H1 (cell line): Measurements from ENCODE around the gene FAM171A1. TPM values are rescaled to one million over a fixed set of nuclear protein-coding genes. Genes with fewer than 3 reads are reported as not detected.
"Not testable (repeated sequence)": the region's sequence is repeated elsewhere in the genome, so short reads cannot be mapped to it uniquely, and the experiment has no call there.

ENCODE experiments used
- CTCF ChIA-PET: fragments of 300-600 bp; sonication (Branson Sonifier 250); formaldehyde crosslinking; loops from one replicate; lab custom pipeline; 2021; ENCODE audit not compliant: partially characterized antibody; lab: Charles Lee
- POLR2A ChIA-PET: fragments of 300-600 bp; sonication (Branson Sonifier 250); formaldehyde crosslinking; loops from one replicate; lab custom pipeline; 2021; ENCODE audit warnings: inconsistent platforms; ENCODE audit not compliant: partially characterized antibody; lab: Charles Lee
- DNase-seq, 2 experiments: peaks; one replicate each; pipeline versions ENCODE4 v3.0.0 to v3.0.0-alpha.2; 2010 to 2022; ENCODE audit warnings: low spot score in 2 of 2, low read depth in 1 of 2, mixed read lengths in 1 of 2
- FAIRE-seq: peaks from 2 replicates; lab custom pipeline; 2011; peaks lifted over from hg19 to GRCh38; lab: Jason Lieb, UNC
- H2AFZ ChIP-seq: 2 replicates; pipeline ENCODE4 v1.8.1; 2012; ENCODE audit warnings: low read length, inconsistent platforms
- H2AK5ac ChIP-seq: 2 replicates; pipeline ENCODE4 v1.6.1; 2013; ENCODE audit warnings: low read depth, low read length
- H2BK120ac ChIP-seq: replicated peaks from 2 replicates; pipeline ENCODE3; 2013; ENCODE audit warnings: low read depth, low read length, inconsistent platforms
- H2BK12ac ChIP-seq: 2 replicates; pipeline ENCODE4 v1.6.1; 2013; ENCODE audit warnings: low read depth, low read length
- H2BK15ac ChIP-seq: 2 replicates; pipeline ENCODE4 v1.6.1; 2013; ENCODE audit warnings: low read length
- H2BK20ac ChIP-seq: 2 replicates; pipeline ENCODE4 v1.6.1; 2013; ENCODE audit warnings: low read length
- H2BK5ac ChIP-seq: 2 replicates; pipeline ENCODE4 v1.6.1; 2013; ENCODE audit warnings: low read depth, low read length
- H3K14ac ChIP-seq: 2 replicates; pipeline ENCODE4 v1.6.1; 2013; ENCODE audit warnings: inconsistent platforms; ENCODE audit not compliant: insufficient read length
- H3K18ac ChIP-seq: 2 replicates; pipeline ENCODE4 v1.6.1; 2013; ENCODE audit warnings: low read length; ENCODE audit errors: extremely low read depth
- H3K23ac ChIP-seq: 2 replicates; pipeline ENCODE4 v1.6.1; 2013; ENCODE audit warnings: inconsistent platforms; ENCODE audit not compliant: insufficient read length
- H3K23me2 ChIP-seq: 2 replicates; pipeline ENCODE4 v1.6.1; 2013; ENCODE audit warnings: low read depth, low read length
- H3K27ac ChIP-seq: 2 replicates; pipeline ENCODE4 v1.6.1; 2011; ENCODE audit warnings: low read depth, low read length, inconsistent platforms
- H3K27me3 ChIP-seq, 4 experiments: replicated peaks in 1 of 4; 1 replicate in 1 of 4; 2 replicates in 3 of 4; pipeline versions ENCODE4 v1.6.1 to v1.8.1; 2011 to 2013; ENCODE audit warnings: low read length in 3 of 4, mild to moderate bottlenecking in 3 of 4, inconsistent platforms in 2 of 4, mixed read lengths in 2 of 4, moderate library complexity in 1 of 4; ENCODE audit not compliant: control insufficient read depth in 3 of 4, insufficient read depth in 3 of 4; ENCODE audit errors: extremely low read depth in 1 of 4
- H3K36me3 ChIP-seq, 4 experiments: 2 replicates each; pipeline versions ENCODE4 v1.6.1 to v1.8.1; 2011 to 2013; ENCODE audit warnings: mild to moderate bottlenecking in 4 of 4, low read length in 3 of 4, moderate library complexity in 2 of 4, control low read depth in 1 of 4, inconsistent platforms in 1 of 4; ENCODE audit not compliant: insufficient read depth in 4 of 4, control insufficient read depth in 2 of 4
- H3K4ac ChIP-seq: replicated peaks from 2 replicates; pipeline ENCODE3; 2013; ENCODE audit warnings: low read length, low read depth, mixed read lengths, inconsistent platforms; ENCODE audit not compliant: insufficient read length
- H3K4me1 ChIP-seq, 4 experiments: replicated peaks in 1 of 4; 1 replicate in 1 of 4; 2 replicates in 3 of 4; pipeline versions ENCODE4 v1.6.1 to v1.8.1; 2011 to 2013; ENCODE audit warnings: low read length in 3 of 4, inconsistent platforms in 2 of 4, mixed read lengths in 1 of 4; ENCODE audit not compliant: insufficient read depth in 4 of 4, control insufficient read depth in 3 of 4
- H3K4me2 ChIP-seq, 2 experiments: 2 replicates each; pipeline versions ENCODE4 v1.6.1 to v1.8.1; 2011 to 2013; ENCODE audit warnings: low read depth in 2 of 2, low read length in 2 of 2, control low read depth in 1 of 2, inconsistent platforms in 1 of 2, mild to moderate bottlenecking in 1 of 2; ENCODE audit not compliant: insufficient read depth in 1 of 2
- H3K4me3 ChIP-seq, 4 experiments: fragments of 200-600, 300-600 bp in 1 of 4; sonication (generic), shearing (Covaris generic), sonication (Bioruptor Twin) in 1 of 4; 2 replicates each; pipeline versions ENCODE4 v1.5.1 to v1.8.1; 2011 to 2016; ENCODE audit warnings: low read length in 4 of 4, low read depth in 3 of 4, control low read depth in 2 of 4, inconsistent platforms in 2 of 4, mild to moderate bottlenecking in 2 of 4, mixed read lengths in 1 of 4, moderate library complexity in 1 of 4; ENCODE audit not compliant: insufficient read depth in 2 of 4; ENCODE audit errors: extremely low read depth in 1 of 4
- H3K56ac ChIP-seq: replicated peaks from 2 replicates; pipeline ENCODE3; 2013; ENCODE audit warnings: low read depth, mild to moderate bottlenecking, mixed read lengths, low read length, inconsistent platforms; ENCODE audit not compliant: insufficient read length
- H3K79me1 ChIP-seq: 2 replicates; pipeline ENCODE4 v1.6.1; 2013; ENCODE audit warnings: low read depth, low read length, control low read depth
- H3K79me2 ChIP-seq, 2 experiments: 2 replicates each; pipeline versions ENCODE4 v1.6.1 to v1.8.1; 2012 to 2013; ENCODE audit warnings: low read length in 2 of 2, mild to moderate bottlenecking in 2 of 2, inconsistent platforms in 1 of 2; ENCODE audit not compliant: insufficient read depth in 2 of 2, control insufficient read depth in 1 of 2
- H3K9ac ChIP-seq, 4 experiments: replicated peaks in 1 of 4; 1 replicate in 1 of 4; 2 replicates in 3 of 4; pipeline versions ENCODE4 v1.6.1 to v1.8.1; 2011 to 2013; ENCODE audit warnings: low read depth in 3 of 4, low read length in 3 of 4, control low read depth in 2 of 4, mild to moderate bottlenecking in 2 of 4, moderate library complexity in 2 of 4, inconsistent platforms in 1 of 4; ENCODE audit errors: extremely low read depth in 1 of 4
- H3K9me3 ChIP-seq, 2 experiments: 2 replicates each; pipeline versions ENCODE4 v1.6.1 to v1.8.1; 2012 to 2013; ENCODE audit warnings: mild to moderate bottlenecking in 2 of 2, moderate library complexity in 2 of 2, control low read depth in 1 of 2, inconsistent platforms in 1 of 2, low read depth in 1 of 2, low read length in 1 of 2, mixed read lengths in 1 of 2; ENCODE audit not compliant: insufficient read depth in 2 of 2
- H4K20me1 ChIP-seq, 2 experiments: replicated peaks in 1 of 2; 2 replicates each; pipeline versions ENCODE3 to v1.8.1; 2011 to 2013; ENCODE audit warnings: inconsistent platforms in 2 of 2, low read length in 2 of 2, mild to moderate bottlenecking in 1 of 2; ENCODE audit not compliant: insufficient read depth in 2 of 2, control insufficient read depth in 1 of 2
- H4K5ac ChIP-seq: 2 replicates; pipeline ENCODE4 v1.6.1; 2013; ENCODE audit warnings: low read length, low read depth, mixed read lengths, inconsistent platforms; ENCODE audit not compliant: insufficient read length
- H4K8ac ChIP-seq: 2 replicates; pipeline ENCODE4 v1.8.0; 2013; ENCODE audit warnings: mild to moderate bottlenecking, moderate library complexity, low read length, inconsistent platforms; ENCODE audit not compliant: insufficient read depth; ENCODE audit errors: extremely low read depth
- H4K91ac ChIP-seq: replicated peaks from 2 replicates; pipeline ENCODE3; 2013; ENCODE audit warnings: low read length, mixed read lengths, inconsistent platforms; ENCODE audit not compliant: insufficient read length
- WGBS, 2 experiments: shearing (Covaris generic) in 1 of 2; methylation state at CpG; one replicate each; pipeline versions ENCODE4 v1.1.6 to v1.1.7; 2013 to 2015; ENCODE audit warnings: low lambda C conversion rate in 2 of 2, mixed read lengths in 2 of 2, inconsistent platforms in 1 of 2, low coverage in 1 of 2, missing lambda C conversion rate in 1 of 2; ENCODE audit not compliant: insufficient replicate concordance in 2 of 2, insufficient coverage in 1 of 2, insufficient read length in 1 of 2; ENCODE audit errors: extremely low coverage in 1 of 2, missing lambda C conversion rate in 1 of 2; 5-methylcytosine and 5-hydroxymethylcytosine counted together
- polyA plus RNA-seq, 7 experiments: library from polyadenylated mRNA; depleted of rRNA in 3 of 7; stranded (reverse) in 5 of 7; unstranded in 2 of 7; fragments of >200 nt in 5 of 7; fragments of 200-250 nt in 2 of 7; gene quantifications; 1 replicate in 5 of 7; 2 replicates in 1 of 7; 4 replicates in 1 of 7; pipeline versions ENCODE4 v1.2.1 to v1.2.3, GENCODE V29; 2011 to 2013; ENCODE audit warnings: missing spikeins in 2 of 7, mixed read lengths in 2 of 7
- total RNA-seq: library from RNA; stranded (reverse); fragmentation: NEBNext Ultra II Directional; extraction: Animal tissue kit (Norgen Biotek cat#: 25700); gene quantifications from 2 replicates; pipeline ENCODE4 v1.2.1, GENCODE V29; 2021

Gene FAM171A1
- total and polyA plus RNA-seq, 2 of the 8 experiments (the other 6 are each of a cell fraction or from before 2014, with no cell fraction given), result 26.6 to 42.1 TPM

DNA sequence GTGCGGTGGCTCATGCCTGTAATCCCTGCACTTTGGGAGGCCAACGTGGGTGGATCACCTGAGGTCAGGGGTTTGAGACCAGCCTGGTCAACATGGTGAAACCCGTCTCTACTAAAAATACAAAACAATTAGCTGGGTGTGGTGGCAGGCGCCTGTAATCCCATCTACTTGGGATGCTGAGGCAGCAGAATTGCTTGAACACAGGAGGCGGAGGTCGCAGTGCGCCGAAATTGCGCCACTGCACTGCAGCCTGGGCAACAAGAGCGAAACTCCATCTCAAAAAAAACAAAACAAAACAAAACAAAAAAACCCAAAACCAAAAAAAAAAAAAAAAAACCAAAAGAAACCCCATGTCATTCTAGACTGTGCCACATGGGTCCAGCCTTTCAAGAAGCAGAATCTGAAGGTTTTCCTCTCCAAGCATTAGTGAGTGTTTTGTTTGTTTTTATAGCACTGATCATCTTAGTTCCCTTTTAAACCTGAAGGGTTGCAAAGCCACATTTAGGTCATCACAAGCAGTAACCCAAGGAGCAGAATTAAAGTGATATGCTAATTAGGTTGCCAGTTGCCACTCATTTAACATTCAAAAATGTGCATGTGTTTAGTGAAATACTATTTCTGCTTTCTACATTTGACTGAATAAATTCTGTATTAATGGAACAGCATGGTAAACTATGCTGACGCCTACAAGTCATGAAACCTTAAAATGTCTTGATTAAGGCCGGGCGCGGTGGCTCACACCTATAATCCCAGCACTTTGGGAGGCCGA, 68.7 kb downstream of the FAM171A1 start:
- H3K9me3 ChIP-seq, H4K5ac ChIP-seq, H3K79me2 ChIP-seq, H4K91ac ChIP-seq, DNase-seq, H2BK12ac ChIP-seq, H3K4me3 ChIP-seq, H2BK15ac ChIP-seq, POLR2A ChIA-PET, H2AFZ ChIP-seq, FAIRE-seq, H3K23me2 ChIP-seq, H4K20me1 ChIP-seq, H3K18ac ChIP-seq, H2BK120ac ChIP-seq, H3K23ac ChIP-seq, H3K56ac ChIP-seq, H3K4me1 ChIP-seq, H3K79me1 ChIP-seq, H2BK5ac ChIP-seq, H3K27me3 ChIP-seq, H2BK20ac ChIP-seq, H3K36me3 ChIP-seq, H3K14ac ChIP-seq, H4K8ac ChIP-seq, H2AK5ac ChIP-seq, H3K9ac ChIP-seq, H3K4me2 ChIP-seq, H3K4ac ChIP-seq, H3K27ac ChIP-seq: not testable (repeated sequence)
- CTCF ChIA-PET, result interaction anchor here (0.6 to 4.0 kb wide), 5 partner anchors 12 to 133 kb away, joined by 3 to 23 read pairs (median 4); no protein-coding TSS in a partner anchor
- WGBS, 2 experiments, result 93% methylated on average over 14 of the region's 15 CpGs; no CpG with 5 or more reads in 1 of the 2 experiments
